ENCODE data around the gene PARP3.

The PARP3 gene

GRCh38 chr3:51934139-51934850 is 7.9 kb upstream of the PARP3 start:
- DNase-seq, result no peak

GRCh38 chr3:51934991-51935885 is 6.9 kb upstream of the PARP3 start:
- DNase-seq, result no peak

- DNase-seq, result no peak
These were observed 6.0 kb upstream of the PARP3 start for GRCh38 chr3:51935886-51936755.

GRCh38 chr3:51937014-51937413 is 5.1 kb upstream of the PARP3 start:
- DNase-seq, result no peak

GRCh38 chr3:51937611-51938450 is 4.3 kb upstream of the PARP3 start:
- DNase-seq, result no peak

GRCh38 chr3:51938780-51939425 is 3.3 kb upstream of the PARP3 start:
- no peak for DNase-seq

- no peak for DNase-seq
These were observed 1.3 kb upstream of the PARP3 start for GRCh38 chr3:51940648-51941462.

GRCh38 chr3:51941463-51941797 is 733 bp upstream of the PARP3 start:
- no peak for DNase-seq

- no peak for DNase-seq
These were observed 664 bp downstream of the PARP3 start for GRCh38 chr3:51942603-51943450.

GRCh38 chr3:51943451-51944391 is 1.6 kb downstream of the PARP3 start:
- DNase-seq, result no peak

GRCh38 chr3:51944451-51945021 is 2.4 kb downstream of the PARP3 start:
- DNase-seq, result no peak

- no peak for DNase-seq
These were observed 3.1 kb downstream of the PARP3 start for GRCh38 chr3:51945031-51945840.

GRCh38 chr3:51945926-51946705 is 4.0 kb downstream of the PARP3 start:
- DNase-seq, result no peak

- no peak for DNase-seq
These were observed 4.6 kb downstream of the PARP3 start for GRCh38 chr3:51946796-51947195.

GRCh38 chr3:51947215-51947900 is 5.2 kb downstream of the PARP3 start:
- no peak for DNase-seq

GRCh38 chr3:51948016-51948580 is 5.9 kb downstream of the PARP3 start:
- no peak for DNase-seq
